Uterus (tissue), 4 donors: ENCODE results near the gene NEURL3. TPM values are rescaled to one million over a fixed set of nuclear protein-coding genes. Genes with fewer than 3 reads are reported as not detected.

Source experiments
- DNase-seq, 2 donors: peaks; one replicate each; pipeline ENCODE4 v3.0.0-alpha.2; 2019 to 2020
- H3K27ac ChIP-seq, 2 donors: fragments of 200-600 bp; sonication (generic); 1 replicate in 1 of 2; 2 replicates in 1 of 2; pipeline ENCODE4 v1.5.1; 2016 to 2018
- H3K27me3 ChIP-seq, 2 donors: fragments of 200-600 bp; sonication (generic); one replicate each; pipeline ENCODE4 v1.5.1; 2018 to 2019; ENCODE audit warnings: control low read depth in 1 of 2
- H3K36me3 ChIP-seq, 2 donors: fragments of 200-600 bp; sonication (generic); one replicate each; pipeline ENCODE4 v1.5.1; 2019; ENCODE audit warnings: control low read depth in 1 of 2
- H3K4me1 ChIP-seq, 2 donors: fragments of 200-600 bp; sonication (generic); one replicate each; pipeline ENCODE4 v1.5.1; 2018 to 2019; ENCODE audit warnings: control low read depth in 1 of 2
- H3K4me3 ChIP-seq, 2 donors: fragments of 200-600 bp; sonication (generic); 1 replicate in 1 of 2; 2 replicates in 1 of 2; pipeline ENCODE4 v1.5.1; 2018 to 2019; ENCODE audit warnings: mild to moderate bottlenecking in 1 of 2
- H3K9me3 ChIP-seq, 2 donors: fragments of 200-600 bp; sonication (generic); one replicate each; pipeline ENCODE4 v1.5.1; 2019; ENCODE audit warnings: control low read depth in 1 of 2
- CTCF ChIP-seq, 4 experiments: fragments of 200-600 bp in 2 of 4; fragments of 450-650 bp in 2 of 4; sonication (generic) in 2 of 4; IDR thresholded peaks; one replicate each; pipeline ENCODE4 v1.5.1; 2016 to 2019; ENCODE audit warnings: antibody characterized with exemption in 4 of 4, mild to moderate bottlenecking in 2 of 4, moderate library complexity in 1 of 4
- POLR2A ChIP-seq, 2 donors: fragments of 450-650 bp; IDR thresholded peaks; one replicate each; pipeline ENCODE4 v1.6.1; 2016; ENCODE audit warnings: antibody characterized with exemption in 2 of 2, mild to moderate bottlenecking in 1 of 2, moderate library complexity in 1 of 2
- intact Hi-C: fragments of 100-400 bp; cut with DNase I; formaldehyde crosslinking; loops from one replicate; pipeline ENCODE4 v1.15.1; 2023; ENCODE audit warnings: low total_unique reads
- total RNA-seq, 4 donors: library from RNA; depleted of rRNA in 3 of 4; stranded (reverse); fragments of >200 nt in 3 of 4; gene quantifications; one replicate each; pipeline versions ENCODE4 v1.1.0 to v1.2.4, GENCODE V29; 2014 to 2023
- donor health status: DM: yes; HTN: yes; CAD: no.

NEURL3 gene
- total RNA-seq, 4 donors from 2014 or later, result not detected

- H3K9me3 ChIP-seq, result no peaks in the 10 kb centered on the region
- H3K27ac ChIP-seq, result peak overlapping the region; percentile 100
- TF ChIP-seq POLR2A (IDR thresholded peaks at IDR 0.05) (no peak), CTCF (IDR thresholded peaks at IDR 0.05) (no peak)
- H3K4me3 ChIP-seq, result no peak overlapping the region
- no peak for DNase-seq
- no peaks in the 10 kb centered on the region for H3K36me3 ChIP-seq
- no peaks in the 10 kb centered on the region for H3K27me3 ChIP-seq
- intact Hi-C loops, result no loop called here
- peaks cover 26 to 32% of the 10 kb centered on the region in 2 donors for H3K4me1 ChIP-seq
Measured at GRCh38 chr2:96530144-96530430, 24.9 kb upstream of the NEURL3 start.

DNA sequence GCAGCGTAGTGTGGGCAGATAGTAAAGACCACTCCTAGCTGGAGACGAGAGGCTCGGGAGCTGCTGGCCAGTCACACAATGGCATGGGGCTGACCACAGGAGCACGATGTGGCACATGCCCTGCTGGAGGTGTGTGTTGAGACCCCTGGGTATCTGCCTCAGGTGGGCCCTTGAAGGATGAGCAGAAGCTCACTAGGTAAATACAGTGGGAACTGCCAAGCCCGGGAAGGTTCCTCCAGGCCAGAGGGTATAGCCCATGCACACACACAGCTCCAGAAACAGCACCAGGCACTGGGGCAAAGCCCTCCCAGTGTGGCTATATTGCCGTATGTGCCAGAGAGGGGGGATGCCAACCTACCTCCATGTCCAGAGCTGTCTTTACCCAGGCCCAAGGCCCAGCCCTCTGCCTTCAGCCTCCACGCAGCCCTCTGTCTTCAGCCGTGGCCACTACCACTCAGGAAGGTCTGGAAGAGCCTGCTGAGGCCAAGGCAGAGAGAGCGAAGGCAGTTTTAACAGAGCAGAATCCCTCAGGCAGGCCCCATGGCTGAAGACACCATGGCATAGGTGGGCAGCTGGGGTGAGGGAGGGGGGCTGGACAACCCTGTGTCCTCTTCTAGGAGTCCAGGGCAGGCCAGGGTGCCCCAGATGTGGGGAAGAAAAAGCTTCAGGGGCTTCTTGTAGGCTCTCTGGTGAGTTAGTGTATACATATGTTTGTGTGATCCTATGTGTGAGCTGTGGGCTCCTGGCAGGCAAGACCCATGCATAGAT lies 24.4 kb upstream of the NEURL3 start:
- no peaks in the 10 kb centered on the region for H3K27me3 ChIP-seq
- no peaks in the 10 kb centered on the region for H3K36me3 ChIP-seq
- H3K27ac ChIP-seq, result peak overlapping the region; percentile 100
- no peak overlapping the region for H3K4me3 ChIP-seq
- TF ChIP-seq CTCF (IDR thresholded peaks at IDR 0.05) (no peak), POLR2A (IDR thresholded peaks at IDR 0.05) (no peak)
- no peak for DNase-seq
- peaks cover 26 to 28% of the 10 kb centered on the region in 2 donors for H3K4me1 ChIP-seq
- no peaks in the 10 kb centered on the region for H3K9me3 ChIP-seq
- intact Hi-C loops, result no loop called here

DNA sequence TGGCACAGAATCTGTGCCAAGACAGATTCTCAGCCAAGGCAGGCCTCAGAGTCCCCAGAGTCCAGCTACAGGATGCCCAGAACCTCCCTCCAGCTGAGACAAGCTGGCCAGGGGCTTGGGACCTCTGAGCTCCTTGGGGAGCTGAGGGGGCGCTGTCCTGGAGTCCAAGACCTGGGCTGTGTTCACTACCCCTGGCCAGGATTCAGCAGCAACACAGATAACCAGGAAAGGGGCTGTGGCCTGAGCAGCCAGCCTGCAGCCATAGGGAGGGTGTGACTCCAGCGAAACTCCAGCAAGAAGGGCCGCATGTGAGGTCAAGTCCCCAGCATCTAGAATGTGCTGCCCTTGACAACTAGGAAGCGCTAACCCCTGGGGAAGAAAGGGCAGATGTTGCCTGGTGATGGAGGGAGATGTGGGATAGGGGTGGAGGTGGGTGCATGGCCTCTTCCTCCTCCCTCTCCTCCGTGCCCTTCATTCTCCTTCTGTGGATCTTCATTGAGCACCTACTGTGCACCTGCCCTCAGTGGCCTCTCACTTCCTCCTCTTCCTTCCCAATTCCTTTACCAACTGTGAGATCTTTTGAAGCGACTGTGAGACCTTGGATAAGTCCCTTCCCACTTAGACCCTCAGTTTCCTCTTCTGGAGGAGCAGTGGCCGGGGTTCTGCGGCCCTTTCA lies 23.7 kb upstream of the NEURL3 start:
- no peak for TF ChIP-seq POLR2A (IDR thresholded peaks at IDR 0.05)
- no peak for TF ChIP-seq CTCF (IDR thresholded peaks at IDR 0.05)

GRCh38 chr2:96528006-96528699 lies 23.0 kb upstream of the NEURL3 start:
- TF ChIP-seq POLR2A (IDR thresholded peaks at IDR 0.05), result no peak
- no peak for TF ChIP-seq CTCF (IDR thresholded peaks at IDR 0.05)
- peak; percentile 55 to 78 for DNase-seq
- peaks cover 17 to 27% of the 10 kb centered on the region in 2 donors for H3K4me1 ChIP-seq
- peak overlapping the region; percentile 100 for H3K27ac ChIP-seq
- intact Hi-C loops, result no loop called here
- H3K36me3 ChIP-seq, result no peaks in the 10 kb centered on the region
- H3K9me3 ChIP-seq, result no peaks in the 10 kb centered on the region
- no peaks in the 10 kb centered on the region for H3K27me3 ChIP-seq
- peak overlapping the region; percentile 44 to 60 for H3K4me3 ChIP-seq

More for the DNA sequence above, 23.7 kb upstream of the NEURL3 start:
- Histone ChIP-seq H3K4me1 (peaks cover 21 to 28% of the 10 kb centered on the region in 2 donors), H3K27ac (peak overlapping the region; percentile 100), H3K27me3 (no peaks in the 10 kb centered on the region), H3K36me3 (no peaks in the 10 kb centered on the region), H3K9me3 (no peaks in the 10 kb centered on the region), H3K4me3 (no peak overlapping the region)
- intact Hi-C loops, result no loop called here
- peak in 1 of 2 donors; percentile 50 for DNase-seq
